RWPE1 (cell line): ENCODE data around the gene TSPAN9.

Experiments
- CTCF ChIA-PET: fragments of 350-600 bp; sonication (Branson Sonifier 250); formaldehyde crosslinking; extraction: SDS; loops from one replicate; lab custom pipeline; 2021; lab: Yijun Ruan, JAX
- POLR2A ChIA-PET: fragments of 400-600 bp; formaldehyde crosslinking; extraction: SDS; loops from one replicate; lab custom pipeline; 2020; ENCODE audit warnings: antibody characterized with exemption; ENCODE audit not compliant: low non-redundant PET; lab: Yijun Ruan, JAX
- DNase-seq: peaks from one replicate; pipeline ENCODE4 v3.0.0; 2012; ENCODE audit warnings: low spot score
- H3K27ac ChIP-seq: fragments of 450-650 bp; 2 replicates; pipeline ENCODE4 v1.5.1; 2017
- TF ChIP-seq, protein P1 (sequence below): fragments of 450-650 bp; conservative IDR thresholded peaks from 2 replicates; pipeline ENCODE4 v1.5.1; 2017; ENCODE audit warnings: low read depth, mild to moderate bottlenecking

Gene TSPAN9

DNA sequence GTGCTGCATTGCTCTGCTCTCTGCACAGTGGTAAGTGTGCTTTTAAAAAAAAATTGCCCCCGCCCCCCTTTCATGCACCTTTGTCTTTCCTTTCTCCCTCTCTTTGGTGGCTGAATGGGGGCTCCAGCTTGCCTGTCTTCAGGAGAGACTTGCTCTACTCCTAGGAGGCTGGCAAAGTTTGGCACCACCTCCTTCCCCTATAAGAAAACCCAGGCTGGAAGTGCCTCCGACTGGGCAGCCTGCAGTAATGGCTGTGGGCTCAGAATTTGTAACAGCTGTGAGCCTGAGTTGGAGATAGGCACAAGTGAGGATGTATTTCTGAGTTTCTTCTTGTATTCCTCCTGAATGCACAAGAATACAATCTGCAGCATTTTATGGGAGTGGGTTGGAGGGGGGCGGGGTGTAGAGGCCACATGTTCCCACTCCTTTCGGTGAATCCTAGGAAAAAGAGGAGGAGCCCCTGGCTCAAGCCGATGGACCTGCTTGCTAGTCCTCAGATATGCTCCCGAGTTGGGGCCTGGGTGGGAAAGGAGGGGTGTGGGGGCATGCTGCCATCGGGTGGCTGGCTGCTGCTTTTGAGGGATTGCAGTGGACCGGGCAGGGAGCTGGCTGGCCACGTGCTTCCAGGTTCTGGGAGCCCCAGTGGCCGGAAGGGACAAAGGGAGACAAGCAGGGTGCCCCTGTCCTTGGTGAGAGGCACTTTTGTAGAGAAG lies 124.3 kb downstream of the TSPAN9 start:
- ChIA-PET CTCF (interaction anchor here (1.1 to 2.3 kb wide), 4 partner anchors 8 to 16 kb away, joined by 3 to 11 read pairs (median 8); no protein-coding TSS in a partner anchor), POLR2A (no interaction called here)
- TF ChIP-seq, protein P1, sequence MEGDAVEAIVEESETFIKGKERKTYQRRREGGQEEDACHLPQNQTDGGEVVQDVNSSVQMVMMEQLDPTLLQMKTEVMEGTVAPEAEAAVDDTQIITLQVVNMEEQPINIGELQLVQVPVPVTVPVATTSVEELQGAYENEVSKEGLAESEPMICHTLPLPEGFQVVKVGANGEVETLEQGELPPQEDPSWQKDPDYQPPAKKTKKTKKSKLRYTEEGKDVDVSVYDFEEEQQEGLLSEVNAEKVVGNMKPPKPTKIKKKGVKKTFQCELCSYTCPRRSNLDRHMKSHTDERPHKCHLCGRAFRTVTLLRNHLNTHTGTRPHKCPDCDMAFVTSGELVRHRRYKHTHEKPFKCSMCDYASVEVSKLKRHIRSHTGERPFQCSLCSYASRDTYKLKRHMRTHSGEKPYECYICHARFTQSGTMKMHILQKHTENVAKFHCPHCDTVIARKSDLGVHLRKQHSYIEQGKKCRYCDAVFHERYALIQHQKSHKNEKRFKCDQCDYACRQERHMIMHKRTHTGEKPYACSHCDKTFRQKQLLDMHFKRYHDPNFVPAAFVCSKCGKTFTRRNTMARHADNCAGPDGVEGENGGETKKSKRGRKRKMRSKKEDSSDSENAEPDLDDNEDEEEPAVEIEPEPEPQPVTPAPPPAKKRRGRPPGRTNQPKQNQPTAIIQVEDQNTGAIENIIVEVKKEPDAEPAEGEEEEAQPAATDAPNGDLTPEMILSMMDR: no peak
- no peak for DNase-seq
- H3K27ac ChIP-seq: no peak overlapping the region

DNA sequence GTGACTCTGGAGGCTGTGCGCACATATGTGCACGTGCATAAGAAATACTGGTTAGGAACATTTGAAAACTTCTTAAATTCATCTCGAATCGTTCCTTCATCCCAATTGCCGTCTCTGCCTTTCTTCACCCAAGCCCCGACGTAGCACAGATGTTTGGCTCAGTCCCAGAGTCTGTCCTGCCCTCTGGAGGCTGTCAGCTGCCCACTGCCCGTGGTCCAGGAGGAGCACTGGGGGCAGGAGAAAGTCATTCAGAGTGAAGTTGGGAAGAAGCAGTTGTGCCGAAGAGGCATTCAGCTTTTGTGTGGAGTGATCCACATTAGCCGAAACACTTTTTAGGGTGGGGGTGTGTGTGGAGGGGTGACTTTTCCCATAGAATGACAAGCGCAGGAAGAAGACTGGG lies 124.9 kb downstream of the TSPAN9 start:
- CTCF ChIA-PET: interaction anchor here (0.8 to 2.3 kb wide), 6 partner anchors 9 to 73 kb away, joined by 3 to 12 read pairs (median 8); no protein-coding TSS in a partner anchor
- no peak for DNase-seq
- no peak overlapping the region for H3K27ac ChIP-seq

DNA sequence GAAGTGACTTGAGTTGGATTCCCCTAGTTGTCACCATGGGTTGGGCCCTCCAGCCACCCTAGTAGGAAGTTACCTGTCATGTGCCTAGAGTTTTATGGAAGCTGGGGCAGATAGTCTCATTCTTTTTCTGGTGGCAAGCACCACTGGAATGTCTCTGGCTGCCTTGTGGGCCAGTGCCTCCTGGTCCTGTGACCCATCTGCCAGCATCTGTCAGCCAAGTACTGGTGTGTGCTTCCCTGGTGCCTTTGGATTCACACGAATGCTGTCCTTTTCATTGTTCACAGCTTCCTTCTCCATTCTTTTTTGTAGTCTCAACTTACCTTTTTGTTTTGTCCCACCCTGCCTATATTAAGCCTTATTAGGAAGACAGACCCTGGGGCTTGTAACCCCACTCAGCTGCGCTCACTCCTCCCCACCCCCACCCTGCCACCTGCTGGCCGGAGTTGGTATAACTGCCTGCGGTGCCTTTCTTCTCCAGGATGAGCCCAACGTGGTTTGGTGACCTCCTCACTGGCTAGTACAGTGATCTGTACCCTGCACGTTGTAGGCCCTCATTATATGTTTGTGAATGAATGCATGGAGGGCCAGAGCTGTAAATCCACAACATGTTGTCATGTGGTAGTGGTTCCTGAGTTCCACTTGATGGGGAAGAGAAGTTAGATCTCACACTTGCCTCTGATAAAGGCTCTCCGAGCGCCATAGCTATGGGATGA lies 125.7 kb downstream of the TSPAN9 start:
- POLR2A ChIA-PET: no interaction called here
- CTCF ChIA-PET: interaction anchor here (0.5 to 2.3 kb wide), 15 partner anchors 10 to 146 kb away, joined by 3 to 12 read pairs (median 4); no protein-coding TSS in a partner anchor
- peak; percentile 70 for DNase-seq
- TF ChIP-seq, protein P1: peak; percentile 76
- no peak overlapping the region for H3K27ac ChIP-seq

More for the DNA sequence above, 124.9 kb downstream of the TSPAN9 start:
- POLR2A ChIA-PET: no interaction called here
- TF ChIP-seq, protein P1: no peak

DNA sequence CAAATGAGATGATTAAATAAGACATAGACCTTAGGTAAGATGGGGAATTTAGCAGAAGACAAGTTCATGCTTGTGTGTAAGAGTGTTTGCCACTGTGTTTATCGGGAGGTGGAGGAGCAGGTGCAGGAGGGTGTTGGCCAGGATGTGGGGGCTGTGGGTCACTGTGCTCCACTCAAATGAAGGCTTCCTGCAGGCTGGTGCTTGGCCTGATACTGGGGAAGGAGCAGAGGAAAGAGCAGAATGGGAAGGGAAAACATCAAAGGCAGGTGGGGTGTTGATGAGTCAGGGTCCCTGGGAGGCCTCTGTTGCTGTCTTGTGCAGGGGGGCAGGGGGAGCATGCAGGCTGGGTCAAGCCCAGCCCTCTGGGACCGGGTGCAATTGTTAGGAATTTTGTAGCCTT lies 126.5 kb downstream of the TSPAN9 start:
- TF ChIP-seq, protein P1: no peak
- no peak for DNase-seq
- ChIA-PET CTCF (interaction anchor here (0.5 to 2.3 kb wide), 7 partner anchors 10 to 147 kb away, joined by 3 to 12 read pairs (median 4); no protein-coding TSS in a partner anchor), POLR2A (no interaction called here)
- no peak overlapping the region for H3K27ac ChIP-seq

DNA sequence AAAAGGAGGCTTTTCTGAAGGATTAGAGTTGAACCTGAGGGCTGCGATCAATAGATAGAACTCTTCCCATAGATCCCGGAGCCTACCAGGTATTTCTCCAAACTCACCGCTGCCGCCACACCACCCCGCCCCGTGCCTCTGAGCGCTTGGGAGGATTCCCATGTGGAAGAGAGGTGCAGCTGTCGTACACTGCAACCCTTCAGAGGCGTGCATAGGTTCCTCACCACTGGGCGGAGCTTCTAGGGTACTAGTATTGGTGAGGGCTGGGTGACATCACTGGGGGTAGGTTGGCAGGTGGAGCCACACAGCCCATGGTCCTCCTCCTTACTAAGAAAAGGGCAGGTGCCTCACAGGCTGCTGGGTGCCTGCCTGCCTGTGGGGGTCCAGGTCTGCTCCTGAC lies 127.0 kb downstream of the TSPAN9 start:
- TF ChIP-seq, protein P1: no peak
- POLR2A ChIA-PET: no interaction called here
- H3K27ac ChIP-seq: no peak overlapping the region
- CTCF ChIA-PET: interaction anchor here (1.5 to 2.6 kb wide), 2 partner anchors 60 to 71 kb away, joined by 4 to 7 read pairs; no protein-coding TSS in a partner anchor
- DNase-seq: no peak

DNA sequence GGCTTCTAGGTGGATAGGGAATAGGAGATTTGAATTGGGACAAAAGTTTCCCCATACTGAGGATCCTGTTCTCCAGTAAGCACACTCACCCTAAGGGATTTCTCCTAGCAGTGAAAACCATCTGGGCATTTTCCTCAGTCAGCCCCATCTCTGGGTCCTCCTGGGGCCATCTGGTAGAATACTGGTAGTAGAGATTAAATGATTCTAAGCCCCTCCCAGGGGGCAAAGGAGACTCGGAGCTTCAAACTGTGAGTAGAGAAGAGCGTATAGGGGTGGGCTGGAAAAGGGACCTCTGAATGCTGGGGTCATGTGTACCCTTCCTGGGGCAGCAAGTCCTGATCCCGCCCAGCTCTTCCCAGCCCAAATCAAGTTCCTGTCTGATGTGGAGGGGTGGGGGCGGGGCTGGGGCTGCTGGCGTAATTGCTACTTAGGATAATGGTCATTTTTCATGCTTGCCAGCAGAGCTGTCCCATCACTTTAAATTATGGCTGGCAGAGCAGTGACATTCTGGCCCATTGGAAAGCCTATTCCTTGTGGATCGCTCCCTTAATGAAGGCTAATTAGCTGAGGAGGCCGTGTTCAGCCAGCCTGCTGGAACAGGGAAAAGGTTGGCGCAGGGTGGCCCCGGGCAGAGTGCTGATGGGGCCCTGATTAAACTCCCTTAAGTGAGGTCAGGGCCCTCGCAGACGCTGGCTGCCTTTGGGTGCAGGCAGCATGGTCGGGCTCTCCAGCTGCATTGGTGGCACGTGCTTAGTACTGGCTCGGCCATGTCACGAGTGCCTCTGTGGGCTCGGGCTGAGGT lies 127.8 kb downstream of the TSPAN9 start:
- CTCF ChIA-PET: interaction anchor here (0.5 to 2.6 kb wide), 2 partner anchors 38 to 70 kb away, joined by 3 to 7 read pairs; no protein-coding TSS in a partner anchor
- DNase-seq: no peak
- TF ChIP-seq, protein P1: no peak
- no peak overlapping the region for H3K27ac ChIP-seq
- POLR2A ChIA-PET: no interaction called here
